Neural cell (in vitro differentiated cells): ENCODE results near the gene ZNF784. TPM values are rescaled to one million over a fixed set of nuclear protein-coding genes. Genes with fewer than 3 reads are reported as not detected.

Experiments
- H2AFZ ChIP-seq: fragments of 200-600, 300-800 bp; sonication (generic), shearing (Covaris generic); 2 replicates; pipeline ENCODE4 v1.6.0; 2014; ENCODE audit warnings: low read depth, mild to moderate bottlenecking, antibody characterized with exemption, low read length, moderate library complexity
- H3F3A ChIP-seq: fragments of 200-600 bp; shearing (Covaris generic); 2 replicates; pipeline ENCODE4 v1.6.1; 2016; ENCODE audit warnings: mild to moderate bottlenecking, moderate library complexity, mixed read lengths, antibody characterized with exemption, low read length; ENCODE audit not compliant: insufficient read depth, poor library complexity, severe bottlenecking
- H3K27ac ChIP-seq: fragments of 200-600, 300-800 bp; sonication (generic), shearing (Covaris generic); 2 replicates; pipeline ENCODE4 v1.5.1; 2014; ENCODE audit warnings: mild to moderate bottlenecking, low read length, moderate library complexity
- H3K27me3 ChIP-seq: fragments of 300-800, 200-600 bp; sonication (generic), shearing (Covaris generic); 2 replicates; pipeline ENCODE4 v1.6.0; 2014; ENCODE audit warnings: mild to moderate bottlenecking, low read depth, low read length, moderate library complexity; ENCODE audit not compliant: insufficient read depth
- H3K36me3 ChIP-seq: fragments of 300-800, 200-600 bp; sonication (generic), shearing (Covaris generic); 2 replicates; pipeline ENCODE4 v1.5.1; 2014; ENCODE audit warnings: mild to moderate bottlenecking, antibody characterized with exemption, low read length, moderate library complexity; ENCODE audit not compliant: insufficient read depth
- H3K4me2 ChIP-seq: fragments of 300-800, 200-600 bp; sonication (generic), shearing (Covaris generic); 2 replicates; pipeline ENCODE4 v1.6.0; 2014; ENCODE audit warnings: mild to moderate bottlenecking, low read length
- H3K4me3 ChIP-seq: fragments of 300-800, 200-600 bp; sonication (generic), shearing (Covaris generic); 2 replicates; pipeline ENCODE4 v1.5.1; 2014; ENCODE audit warnings: mild to moderate bottlenecking, low read length, moderate library complexity
- H3K79me2 ChIP-seq: fragments of 200-600 bp; shearing (Covaris generic); replicated peaks from 2 replicates; pipeline ENCODE4 v1.6.0; 2014; ENCODE audit warnings: mild to moderate bottlenecking, low read length, moderate library complexity; ENCODE audit not compliant: insufficient read depth
- H3K9ac ChIP-seq: fragments of 300-800, 200-600 bp; sonication (generic), shearing (Covaris generic); 2 replicates; pipeline ENCODE4 v1.6.1; 2016; ENCODE audit warnings: mild to moderate bottlenecking, low read length, mixed read lengths
- H3K9me2 ChIP-seq: fragments of 200-600 bp; shearing (Covaris generic); 2 replicates; pipeline ENCODE4 v1.6.1; 2016; ENCODE audit warnings: mild to moderate bottlenecking, low read length, mixed read lengths; ENCODE audit not compliant: insufficient read depth
- H3K9me3 ChIP-seq: fragments of 200-600, 300-800 bp; sonication (generic), shearing (Covaris generic); 2 replicates; pipeline ENCODE4 v1.6.1; 2016; ENCODE audit warnings: mild to moderate bottlenecking, mixed run types, low read length, moderate library complexity, mixed read lengths
- H4K20me1 ChIP-seq: fragments of 200-600 bp; shearing (Covaris generic); 2 replicates; pipeline ENCODE4 v1.6.1; 2016; ENCODE audit warnings: mild to moderate bottlenecking, mixed run types; ENCODE audit not compliant: insufficient read depth
- EP300 ChIP-seq: fragments of 450-650 bp; conservative IDR thresholded peaks from 2 replicates; pipeline ENCODE4 v1.6.1; 2014; ENCODE audit warnings: antibody characterized with exemption, mild to moderate bottlenecking, moderate library complexity; ENCODE audit not compliant: poor library complexity, severe bottlenecking
- EZH2 ChIP-seq: fragments of 200-600, 300-800 bp; shearing (Covaris generic), sonication (generic); IDR thresholded peaks from 2 replicates; pipeline ENCODE4 v1.6.1; 2014; ENCODE audit warnings: antibody characterized with exemption, low read length, borderline replicate concordance, mild to moderate bottlenecking; ENCODE audit not compliant: insufficient read depth, poor library complexity, severe bottlenecking
- MXI1 ChIP-seq: fragments of 450-650 bp; conservative IDR thresholded peaks from 2 replicates; pipeline ENCODE4 v1.6.1; 2014; ENCODE audit warnings: antibody characterized with exemption, mild to moderate bottlenecking; ENCODE audit not compliant: poor library complexity, severe bottlenecking
- POLR2AphosphoS5 ChIP-seq: IDR thresholded peaks from 2 replicates; pipeline ENCODE4 v1.6.1; 2012
- RAD21 ChIP-seq: fragments of 450-650 bp; conservative IDR thresholded peaks from 2 replicates; pipeline ENCODE4 v1.6.1; 2014; ENCODE audit warnings: antibody characterized with exemption, mild to moderate bottlenecking, moderate library complexity
- SMC3 ChIP-seq: fragments of 450-650 bp; conservative IDR thresholded peaks from 2 replicates; pipeline ENCODE4 v1.6.1; 2014; ENCODE audit warnings: antibody characterized with exemption, mild to moderate bottlenecking, moderate library complexity; ENCODE audit not compliant: poor library complexity
- TAF1 ChIP-seq: IDR thresholded peaks from 2 replicates; pipeline ENCODE4 v1.6.1; 2012; ENCODE audit warnings: low read depth
- polyA plus RNA-seq: library from polyadenylated mRNA; depleted of rRNA; stranded (reverse); fragments of >200 nt; gene quantifications from 2 replicates; pipeline ENCODE4 v1.2.3, GENCODE V29; 2014
- TF ChIP-seq, protein P1 (sequence below): fragments of 450-650 bp; IDR thresholded peaks from 2 replicates; pipeline ENCODE4 v1.5.1; 2014; ENCODE audit warnings: antibody characterized with exemption, mild to moderate bottlenecking, moderate library complexity; ENCODE audit not compliant: poor library complexity, severe bottlenecking
- TF ChIP-seq, protein P2 (sequence below): IDR thresholded peaks from 2 replicates; pipeline ENCODE4 v1.6.1; 2012; ENCODE audit warnings: borderline replicate concordance

The ZNF784 gene
- polyA plus RNA-seq, 1 donor from 2014 or later, result 10.3 TPM

GRCh38 chr19:55648585-55649267, 24.4 kb upstream of the ZNF784 start:
- Histone ChIP-seq H3K9ac (peak overlapping the region; percentile 89), H3K79me2 (peaks cover 13% of the 10 kb centered on the region), H3K4me2 (peak overlapping the region; percentile 92), H3K4me3 (peak overlapping the region; percentile 94), H3K27ac (peak overlapping the region; percentile 76), H3K36me3 (no peaks in the 10 kb centered on the region), H3K27me3 (no peaks in the 10 kb centered on the region), H4K20me1 (no peaks in the 10 kb centered on the region), H3F3A (no peaks in the 10 kb centered on the region), H3K9me2 (no peaks in the 10 kb centered on the region), H2AFZ (no peak overlapping the region), H3K9me3 (no peaks in the 10 kb centered on the region)
- TF ChIP-seq, protein P1, sequence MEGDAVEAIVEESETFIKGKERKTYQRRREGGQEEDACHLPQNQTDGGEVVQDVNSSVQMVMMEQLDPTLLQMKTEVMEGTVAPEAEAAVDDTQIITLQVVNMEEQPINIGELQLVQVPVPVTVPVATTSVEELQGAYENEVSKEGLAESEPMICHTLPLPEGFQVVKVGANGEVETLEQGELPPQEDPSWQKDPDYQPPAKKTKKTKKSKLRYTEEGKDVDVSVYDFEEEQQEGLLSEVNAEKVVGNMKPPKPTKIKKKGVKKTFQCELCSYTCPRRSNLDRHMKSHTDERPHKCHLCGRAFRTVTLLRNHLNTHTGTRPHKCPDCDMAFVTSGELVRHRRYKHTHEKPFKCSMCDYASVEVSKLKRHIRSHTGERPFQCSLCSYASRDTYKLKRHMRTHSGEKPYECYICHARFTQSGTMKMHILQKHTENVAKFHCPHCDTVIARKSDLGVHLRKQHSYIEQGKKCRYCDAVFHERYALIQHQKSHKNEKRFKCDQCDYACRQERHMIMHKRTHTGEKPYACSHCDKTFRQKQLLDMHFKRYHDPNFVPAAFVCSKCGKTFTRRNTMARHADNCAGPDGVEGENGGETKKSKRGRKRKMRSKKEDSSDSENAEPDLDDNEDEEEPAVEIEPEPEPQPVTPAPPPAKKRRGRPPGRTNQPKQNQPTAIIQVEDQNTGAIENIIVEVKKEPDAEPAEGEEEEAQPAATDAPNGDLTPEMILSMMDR, result no peak
- TF ChIP-seq TAF1 (no peak), POLR2AphosphoS5 (no peak), EP300 (no peak)

DNA sequence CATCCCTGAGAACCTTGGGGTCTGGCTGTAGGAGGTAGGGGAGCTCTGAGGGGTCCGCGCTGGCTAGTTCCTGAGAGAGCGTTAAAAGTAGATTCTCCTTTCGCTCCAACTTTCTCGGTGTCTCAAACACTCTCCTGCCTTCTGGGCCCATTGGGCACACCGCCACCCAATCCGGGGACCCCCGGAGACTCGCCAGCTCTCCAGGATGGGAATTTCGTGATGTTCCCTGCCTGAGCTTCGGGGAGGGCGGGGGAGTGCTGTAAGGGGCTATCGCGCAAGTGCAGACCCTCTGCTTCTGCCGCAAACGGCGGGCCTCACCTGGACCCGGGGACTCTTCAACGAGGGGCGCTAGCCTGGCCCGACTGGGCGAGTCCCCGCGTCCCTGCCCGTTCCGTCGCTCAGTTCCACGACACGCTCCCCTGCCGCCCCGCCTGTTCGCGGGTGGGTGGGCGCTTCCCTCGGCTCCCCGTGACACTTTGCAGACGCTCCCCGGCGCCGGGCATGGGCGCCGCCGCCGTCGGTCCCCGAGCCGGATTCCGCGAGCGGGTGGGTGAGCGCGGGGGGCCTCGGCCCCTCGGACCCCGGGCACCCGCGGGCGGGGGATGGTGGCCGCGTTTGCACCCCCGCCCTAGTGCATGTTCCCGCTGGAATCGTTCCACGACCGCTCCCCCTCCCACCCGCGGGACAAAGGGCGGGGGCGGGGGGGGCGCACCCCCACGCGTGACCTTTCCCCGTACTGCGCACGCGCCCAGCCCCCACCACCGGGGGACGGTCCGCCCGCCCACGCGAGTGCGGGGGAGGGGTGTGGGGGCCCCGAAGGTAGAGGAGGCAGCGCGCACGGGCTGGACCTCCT, 23.6 kb upstream of the ZNF784 start, which contains the start of gene CCDC106:
Gene CCDC106, plus strand, starts transcription at position 481 of the 853 bp plus-strand sequence. CDS start 835 bp downstream, outside the sequence.
- peak within 1 kb of the TSS; percentile 62 for H2AFZ ChIP-seq
- H3K79me2 ChIP-seq, result peaks cover 18% of the 10 kb centered on the region

More for the DNA sequence above, 23.6 kb upstream of the ZNF784 start, which contains the start of gene CCDC106:
- Histone ChIP-seq H3K9me2 (no peaks in the 10 kb centered on the region), H3K9me3 (no peaks in the 10 kb centered on the region), H3F3A (no peaks in the 10 kb centered on the region), H3K4me3 (peak within 1 kb of the TSS; percentile 94), H3K9ac (peak within 1 kb of the TSS; percentile 89), H3K4me2 (peak within 1 kb of the TSS; percentile 92), H3K27ac (peak within 1 kb of the TSS; percentile 76), H4K20me1 (no peaks in the 10 kb centered on the region), H3K36me3 (no peaks in the 10 kb centered on the region), H3K27me3 (no peaks in the 10 kb centered on the region)
- peak; percentile 74 for TF ChIP-seq MXI1
- TF ChIP-seq TAF1, result no peak
- peak; percentile 32 for TF ChIP-seq POLR2AphosphoS5
- TF ChIP-seq, protein P2, sequence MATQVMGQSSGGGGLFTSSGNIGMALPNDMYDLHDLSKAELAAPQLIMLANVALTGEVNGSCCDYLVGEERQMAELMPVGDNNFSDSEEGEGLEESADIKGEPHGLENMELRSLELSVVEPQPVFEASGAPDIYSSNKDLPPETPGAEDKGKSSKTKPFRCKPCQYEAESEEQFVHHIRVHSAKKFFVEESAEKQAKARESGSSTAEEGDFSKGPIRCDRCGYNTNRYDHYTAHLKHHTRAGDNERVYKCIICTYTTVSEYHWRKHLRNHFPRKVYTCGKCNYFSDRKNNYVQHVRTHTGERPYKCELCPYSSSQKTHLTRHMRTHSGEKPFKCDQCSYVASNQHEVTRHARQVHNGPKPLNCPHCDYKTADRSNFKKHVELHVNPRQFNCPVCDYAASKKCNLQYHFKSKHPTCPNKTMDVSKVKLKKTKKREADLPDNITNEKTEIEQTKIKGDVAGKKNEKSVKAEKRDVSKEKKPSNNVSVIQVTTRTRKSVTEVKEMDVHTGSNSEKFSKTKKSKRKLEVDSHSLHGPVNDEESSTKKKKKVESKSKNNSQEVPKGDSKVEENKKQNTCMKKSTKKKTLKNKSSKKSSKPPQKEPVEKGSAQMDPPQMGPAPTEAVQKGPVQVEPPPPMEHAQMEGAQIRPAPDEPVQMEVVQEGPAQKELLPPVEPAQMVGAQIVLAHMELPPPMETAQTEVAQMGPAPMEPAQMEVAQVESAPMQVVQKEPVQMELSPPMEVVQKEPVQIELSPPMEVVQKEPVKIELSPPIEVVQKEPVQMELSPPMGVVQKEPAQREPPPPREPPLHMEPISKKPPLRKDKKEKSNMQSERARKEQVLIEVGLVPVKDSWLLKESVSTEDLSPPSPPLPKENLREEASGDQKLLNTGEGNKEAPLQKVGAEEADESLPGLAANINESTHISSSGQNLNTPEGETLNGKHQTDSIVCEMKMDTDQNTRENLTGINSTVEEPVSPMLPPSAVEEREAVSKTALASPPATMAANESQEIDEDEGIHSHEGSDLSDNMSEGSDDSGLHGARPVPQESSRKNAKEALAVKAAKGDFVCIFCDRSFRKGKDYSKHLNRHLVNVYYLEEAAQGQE, result no peak
- TF ChIP-seq EZH2, result no peak
- no peak for TF ChIP-seq RAD21
- TF ChIP-seq, protein P1, result no peak
- TF ChIP-seq SMC3, result peak; percentile 33
- TF ChIP-seq EP300, result peak; percentile 17
